Keratinocyte (primary cell): ENCODE results near the gene SMAD5. TPM values are rescaled to one million over a fixed set of nuclear protein-coding genes. Genes with fewer than 3 reads are reported as not detected.

Experiments
- DNase-seq: peaks from one replicate; pipeline ENCODE4 v3.0.0-alpha.2; 2011; ENCODE audit warnings: low read depth, missing footprints, low spot score
- FAIRE-seq: peaks from 2 replicates; lab custom pipeline; 2011; peaks lifted over from hg19 to GRCh38; lab: Jason Lieb, UNC
- H2AFZ ChIP-seq: 2 replicates; pipeline ENCODE4 v1.6.0; 2012; ENCODE audit warnings: low read length, control low read depth, inconsistent platforms; ENCODE audit not compliant: control insufficient read depth
- H3K27ac ChIP-seq: 2 replicates; pipeline ENCODE4 v1.5.1; 2011; ENCODE audit warnings: low read length; ENCODE audit not compliant: control insufficient read depth, insufficient read depth
- H3K27me3 ChIP-seq: 3 replicates; pipeline ENCODE4 v1.6.0; 2011; ENCODE audit warnings: low read length; ENCODE audit not compliant: control insufficient read depth, insufficient read depth; ENCODE audit errors: extremely low read depth
- H3K36me3 ChIP-seq, 2 experiments: 2 replicates in 1 of 2; 3 replicates in 1 of 2; pipeline ENCODE4 v1.5.1; 2011; ENCODE audit warnings: low read length in 2 of 2, mild to moderate bottlenecking in 1 of 2; ENCODE audit not compliant: control insufficient read depth in 2 of 2, insufficient read depth in 2 of 2; ENCODE audit errors: extremely low read depth in 1 of 2
- H3K4me1 ChIP-seq: 3 replicates; pipeline ENCODE4 v1.5.1; 2011; ENCODE audit warnings: low read length; ENCODE audit not compliant: control insufficient read depth, insufficient read depth; ENCODE audit errors: extremely low read depth
- H3K4me2 ChIP-seq: 3 replicates; pipeline ENCODE4 v1.6.0; 2011; ENCODE audit warnings: low read depth, low read length; ENCODE audit not compliant: control insufficient read depth, insufficient read depth; ENCODE audit errors: extremely low read depth
- H3K4me3 ChIP-seq, 3 experiments: fragments of 200-600 bp in 1 of 3; sonication (generic) in 1 of 3; 2 replicates in 2 of 3; 3 replicates in 1 of 3; pipeline ENCODE4 v1.5.1; 2011 to 2016; ENCODE audit warnings: low read length in 3 of 3, mild to moderate bottlenecking in 3 of 3, control low read depth in 2 of 3, inconsistent platforms in 1 of 3, low read depth in 1 of 3, mixed read lengths in 1 of 3, mixed run types in 1 of 3, moderate library complexity in 1 of 3; ENCODE audit not compliant: control insufficient read depth in 2 of 3, insufficient read depth in 2 of 3; ENCODE audit errors: extremely low read depth in 1 of 3
- H3K79me2 ChIP-seq: 2 replicates; pipeline ENCODE4 v1.6.0; 2012; ENCODE audit warnings: low read length; ENCODE audit not compliant: control insufficient read depth, insufficient read depth
- H3K9ac ChIP-seq: 3 replicates; pipeline ENCODE4 v1.6.0; 2011; ENCODE audit warnings: low read length; ENCODE audit not compliant: control insufficient read depth, insufficient read depth; ENCODE audit errors: extremely low read depth
- H3K9me1 ChIP-seq: 3 replicates; pipeline ENCODE4 v1.6.0; 2011; ENCODE audit warnings: low read length; ENCODE audit not compliant: control insufficient read depth, insufficient read depth; ENCODE audit errors: extremely low read depth
- H3K9me3 ChIP-seq: 2 replicates; pipeline ENCODE4 v1.5.1; 2012; ENCODE audit warnings: low read depth, low read length; ENCODE audit not compliant: control insufficient read depth
- H4K20me1 ChIP-seq: 3 replicates; pipeline ENCODE4 v1.6.0; 2011; ENCODE audit warnings: low read length; ENCODE audit not compliant: control insufficient read depth, insufficient read depth; ENCODE audit errors: extremely low read depth
- EZH2 ChIP-seq: IDR thresholded peaks from one replicate; pipeline ENCODE4 v1.6.1; 2012; ENCODE audit warnings: inconsistent platforms, mild to moderate bottlenecking, low read length, moderate library complexity
- dilution Hi-C: fragments of 300-500 bp; cut with MboI; formaldehyde crosslinking; loops from one replicate; pipeline ENCODE4 v1.7.0; 2020; ENCODE audit warnings: low sequenced_read_pairs; ENCODE audit not compliant: extremely low pct_ligation_motif_present
- polyA plus RNA-seq, 5 experiments: library from polyadenylated mRNA; depleted of rRNA in 3 of 5; stranded (reverse) in 3 of 5; stranded (forward) in 1 of 5; unstranded in 1 of 5; fragments of >200 nt; gene quantifications; 1 replicate in 1 of 5; 2 replicates in 3 of 5; 3 replicates in 1 of 5; pipeline versions ENCODE4 v1.2.1 to v1.2.3, GENCODE V29; 2011 to 2012; ENCODE audit warnings: missing spikeins in 2 of 5, low read depth in 1 of 5, low replicate concordance in 1 of 5
- TF ChIP-seq, protein P1 (sequence below), 3 experiments: IDR thresholded peaks in 1 of 3; conservative IDR thresholded peaks in 1 of 3; optimal IDR thresholded peaks in 1 of 3; 2 replicates in 2 of 3; 3 replicates in 1 of 3; pipeline versions ENCODE3 to v1.5.1; 2011; ENCODE audit warnings: low read length in 3 of 3, mild to moderate bottlenecking in 3 of 3, moderate library complexity in 2 of 3, control low read depth in 1 of 3, inconsistent platforms in 1 of 3; ENCODE audit not compliant: insufficient read depth in 2 of 3; ENCODE audit errors: extremely low read depth in 1 of 3

The SMAD5 gene
- polyA plus RNA-seq, 1 donor (not counting 4 experiments of a cell fraction or from before 2014, with no cell fraction given): 72.1 TPM

DNA sequence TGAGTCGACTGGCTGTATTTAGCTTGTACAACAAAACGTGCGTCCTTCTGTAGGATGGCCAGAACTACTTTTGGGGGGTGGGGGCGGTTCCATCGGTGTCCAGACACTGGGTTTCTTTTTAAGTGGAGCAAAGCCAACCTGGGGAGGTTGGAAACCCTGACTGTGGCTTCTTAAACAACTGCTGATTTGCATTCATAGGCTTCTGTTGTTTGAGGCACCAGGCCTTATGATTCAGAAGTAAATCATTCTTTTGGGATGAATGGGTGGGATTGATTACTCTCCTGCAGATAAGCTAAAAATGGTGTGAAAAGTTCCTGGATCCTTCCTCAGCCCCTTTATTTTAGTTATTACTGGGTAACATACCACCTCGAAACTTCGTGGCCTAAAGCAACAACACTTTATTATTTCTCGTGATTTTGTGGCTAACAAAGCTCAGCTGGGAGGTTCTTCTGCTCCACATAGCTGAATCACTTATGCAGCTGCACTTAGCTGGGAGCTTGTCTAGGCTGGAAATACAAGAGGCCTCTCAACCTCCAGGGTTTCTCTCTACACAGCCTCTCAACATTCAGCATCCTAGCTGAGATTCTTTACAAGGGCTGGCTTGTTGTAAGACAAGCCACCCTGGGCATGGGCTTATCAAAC lies 72.5 kb downstream of the SMAD5 start:
- Histone ChIP-seq H3K79me2 (no peaks in the 10 kb centered on the region), H3K9ac (no peak overlapping the region), H2AFZ (no peak overlapping the region), H3K36me3 (no peaks in the 10 kb centered on the region), H3K4me1 (no peaks in the 10 kb centered on the region), H3K9me1 (no peaks in the 10 kb centered on the region), H3K4me2 (no peak overlapping the region), H4K20me1 (no peaks in the 10 kb centered on the region), H3K9me3 (no peaks in the 10 kb centered on the region), H3K4me3 (no peak overlapping the region), H3K27ac (no peak overlapping the region), H3K27me3 (peaks cover 9% of the 10 kb centered on the region)
- dilution Hi-C loops: no loop called here
- no peak for TF ChIP-seq EZH2
- TF ChIP-seq, protein P1, sequence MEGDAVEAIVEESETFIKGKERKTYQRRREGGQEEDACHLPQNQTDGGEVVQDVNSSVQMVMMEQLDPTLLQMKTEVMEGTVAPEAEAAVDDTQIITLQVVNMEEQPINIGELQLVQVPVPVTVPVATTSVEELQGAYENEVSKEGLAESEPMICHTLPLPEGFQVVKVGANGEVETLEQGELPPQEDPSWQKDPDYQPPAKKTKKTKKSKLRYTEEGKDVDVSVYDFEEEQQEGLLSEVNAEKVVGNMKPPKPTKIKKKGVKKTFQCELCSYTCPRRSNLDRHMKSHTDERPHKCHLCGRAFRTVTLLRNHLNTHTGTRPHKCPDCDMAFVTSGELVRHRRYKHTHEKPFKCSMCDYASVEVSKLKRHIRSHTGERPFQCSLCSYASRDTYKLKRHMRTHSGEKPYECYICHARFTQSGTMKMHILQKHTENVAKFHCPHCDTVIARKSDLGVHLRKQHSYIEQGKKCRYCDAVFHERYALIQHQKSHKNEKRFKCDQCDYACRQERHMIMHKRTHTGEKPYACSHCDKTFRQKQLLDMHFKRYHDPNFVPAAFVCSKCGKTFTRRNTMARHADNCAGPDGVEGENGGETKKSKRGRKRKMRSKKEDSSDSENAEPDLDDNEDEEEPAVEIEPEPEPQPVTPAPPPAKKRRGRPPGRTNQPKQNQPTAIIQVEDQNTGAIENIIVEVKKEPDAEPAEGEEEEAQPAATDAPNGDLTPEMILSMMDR (optimal IDR thresholded peaks at IDR 0.05 in 1 of 3, IDR thresholded peaks at IDR 0.05 in 1 of 3, conservative IDR thresholded peaks at IDR 0.05 in 1 of 3; ENCODE audit: extremely low read depth in 1 of 3, insufficient read depth in 2 of 3, low read length in 3 of 3): no peak
- FAIRE-seq: no peak
- DNase-seq: no peak

- no peaks in the 10 kb centered on the region for H3K79me2 ChIP-seq
- peaks cover 9% of the 10 kb centered on the region for H3K27me3 ChIP-seq
- H3K36me3 ChIP-seq: no peaks in the 10 kb centered on the region
- H4K20me1 ChIP-seq: no peaks in the 10 kb centered on the region
- H3K4me3 ChIP-seq: no peak overlapping the region
- H3K9me3 ChIP-seq: no peaks in the 10 kb centered on the region
- no peak overlapping the region for H3K4me2 ChIP-seq
- TF ChIP-seq, protein P1 (optimal IDR thresholded peaks at IDR 0.05 in 1 of 3, IDR thresholded peaks at IDR 0.05 in 1 of 3, conservative IDR thresholded peaks at IDR 0.05 in 1 of 3; ENCODE audit: extremely low read depth in 1 of 3, insufficient read depth in 2 of 3, low read length in 3 of 3): no peak
- no peak for TF ChIP-seq EZH2
- no peak overlapping the region for H3K9ac ChIP-seq
- DNase-seq (no peak), FAIRE-seq (no peak)
- no peaks in the 10 kb centered on the region for H3K4me1 ChIP-seq
- H3K9me1 ChIP-seq: no peaks in the 10 kb centered on the region
- H3K27ac ChIP-seq: no peak overlapping the region
- no peak overlapping the region for H2AFZ ChIP-seq
- dilution Hi-C loops: no loop called here
These were observed 73.3 kb downstream of the SMAD5 start for GRCh38 chr5:136205941-136206340.
